Activated naive CD8-positive, alpha-beta T cell treated with anti-CD3 and anti-CD28 coated beads, Interleukin-2, amount 10 ng/mL, durations not matched to agents 7 days and 5 days (primary cell): ENCODE data around the gene C16orf87. TPM values are rescaled to one million over a fixed set of nuclear protein-coding genes. Genes with fewer than 3 reads are reported as not detected.

Experiments
- ATAC-seq: fragments of 150-1000 bp; cut with Tn5 transposase; one replicate; pipeline ENCODE4 v1.10.0; 2021; ENCODE audit warnings: low read depth, moderate library complexity
- POLR2A ChIA-PET: fragments of 350-600 bp; sonication (Branson Sonifier 250); formaldehyde crosslinking; loops from one replicate; lab custom pipeline; 2021; ENCODE audit warnings: antibody characterized with exemption; lab: Charles Lee
- DNase-seq: peaks from one replicate; pipeline ENCODE4 v3.0.0; 2021
- H3K27ac Mint-ChIP-seq: one replicate; pipeline ENCODE4 v1.8.0; 2022; ENCODE audit warnings: mild to moderate bottlenecking, mixed read lengths
- H3K27me3 Mint-ChIP-seq: one replicate; pipeline ENCODE4 v1.8.0; 2022; ENCODE audit warnings: mild to moderate bottlenecking, moderate library complexity, mixed read lengths
- H3K36me3 Mint-ChIP-seq: one replicate; pipeline ENCODE4 v1.8.0; 2021; ENCODE audit warnings: mild to moderate bottlenecking, mixed read lengths
- H3K4me1 Mint-ChIP-seq: one replicate; pipeline ENCODE4 v1.8.0; 2021; ENCODE audit warnings: mixed read lengths
- H3K4me3 Mint-ChIP-seq: one replicate; pipeline ENCODE4 v1.8.0; 2022; ENCODE audit warnings: mild to moderate bottlenecking, moderate library complexity, mixed read lengths
- H3K9me3 Mint-ChIP-seq: one replicate; pipeline ENCODE4 v1.8.0; 2021; ENCODE audit warnings: mixed read lengths
- total RNA-seq, 2 experiments: library from RNA; stranded (reverse); gene quantifications; one replicate each; pipeline ENCODE4 v1.2.3, GENCODE V29; 2021

The C16orf87 gene
- total RNA-seq, 2 experiments from 2014 or later: 8.8 to 9.5 TPM

DNA sequence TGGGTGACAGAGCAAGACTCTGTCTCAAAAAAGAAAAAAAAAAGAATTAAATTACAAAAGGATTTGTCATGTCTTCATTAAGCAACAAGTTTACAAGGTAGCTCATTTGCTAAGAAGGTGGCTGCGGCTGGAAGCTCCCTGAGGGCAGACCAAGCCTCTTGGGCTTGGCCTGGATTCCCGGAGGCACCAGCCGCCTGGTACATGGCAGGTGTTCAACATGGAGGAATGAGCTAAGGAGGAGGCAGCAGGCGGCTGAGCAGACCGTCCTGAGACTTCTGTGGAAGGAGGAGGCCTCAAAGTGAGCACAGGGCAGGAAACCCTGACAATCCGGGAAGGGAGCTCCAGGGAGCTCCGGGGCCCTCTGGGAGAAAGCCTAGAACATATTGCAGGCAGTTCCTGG, 79.6 kb downstream of the C16orf87 start:
- no peak for ATAC-seq
- Mint-ChIP-seq H3K27ac (no peak overlapping the region), H3K4me1 (no peaks in the 10 kb centered on the region), H3K27me3 (peaks cover 2% of the 10 kb centered on the region), H3K9me3 (no peaks in the 10 kb centered on the region), H3K4me3 (no peak overlapping the region), H3K36me3 (no peaks in the 10 kb centered on the region)
- no peak for DNase-seq
- POLR2A ChIA-PET: no interaction called here

DNA sequence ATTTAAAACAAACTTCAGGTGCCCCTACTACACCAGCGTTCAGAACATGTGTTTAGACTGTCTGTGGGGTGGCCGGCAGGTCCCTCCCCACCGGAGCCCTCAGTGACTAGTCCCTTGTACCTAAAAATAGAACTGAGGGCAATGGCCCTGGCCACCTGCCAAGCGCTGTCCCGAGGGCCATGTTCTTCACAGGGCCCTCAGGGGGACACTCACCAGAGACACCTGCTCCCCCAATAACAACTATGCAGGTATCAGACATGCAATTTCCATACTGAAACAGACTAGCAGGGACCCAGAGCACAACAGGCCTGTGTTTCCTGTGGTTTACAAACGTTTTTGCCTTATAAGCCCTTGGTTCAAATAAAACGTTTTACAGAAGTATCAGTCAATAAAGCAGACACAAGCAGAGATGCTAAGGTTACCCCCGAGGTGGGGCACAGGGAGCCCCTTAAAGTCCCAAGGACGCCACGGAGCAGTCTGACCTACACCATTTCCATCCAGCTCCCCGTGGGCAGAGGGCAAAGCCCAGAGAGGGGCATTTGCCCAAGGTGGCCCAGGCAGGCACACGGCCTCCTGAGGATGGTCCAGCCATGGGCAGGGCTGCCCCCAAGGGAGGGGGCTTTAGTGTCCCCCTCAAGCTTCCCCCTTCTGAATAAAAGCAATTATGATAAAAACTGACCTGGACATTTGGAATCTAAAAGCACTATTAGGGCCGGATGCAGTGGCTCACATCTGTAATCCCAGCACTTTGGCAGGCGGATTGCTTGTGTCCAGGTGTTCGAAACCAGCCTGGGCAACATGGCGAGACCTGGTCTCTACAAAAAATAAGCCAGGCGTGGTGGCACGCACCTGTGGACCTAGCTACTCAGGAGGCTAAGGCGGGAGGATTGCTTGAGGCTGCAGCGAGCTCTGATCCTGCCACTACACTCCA, 81.9 kb downstream of the C16orf87 start:
- Mint-ChIP-seq H3K9me3 (no peaks in the 10 kb centered on the region), H3K4me1 (no peaks in the 10 kb centered on the region), H3K27me3 (peaks cover 6% of the 10 kb centered on the region), H3K4me3 (no peak overlapping the region), H3K27ac (no peak overlapping the region), H3K36me3 (no peaks in the 10 kb centered on the region)
- POLR2A ChIA-PET: no interaction called here
- ATAC-seq (no peak), DNase-seq (no peak)

DNA sequence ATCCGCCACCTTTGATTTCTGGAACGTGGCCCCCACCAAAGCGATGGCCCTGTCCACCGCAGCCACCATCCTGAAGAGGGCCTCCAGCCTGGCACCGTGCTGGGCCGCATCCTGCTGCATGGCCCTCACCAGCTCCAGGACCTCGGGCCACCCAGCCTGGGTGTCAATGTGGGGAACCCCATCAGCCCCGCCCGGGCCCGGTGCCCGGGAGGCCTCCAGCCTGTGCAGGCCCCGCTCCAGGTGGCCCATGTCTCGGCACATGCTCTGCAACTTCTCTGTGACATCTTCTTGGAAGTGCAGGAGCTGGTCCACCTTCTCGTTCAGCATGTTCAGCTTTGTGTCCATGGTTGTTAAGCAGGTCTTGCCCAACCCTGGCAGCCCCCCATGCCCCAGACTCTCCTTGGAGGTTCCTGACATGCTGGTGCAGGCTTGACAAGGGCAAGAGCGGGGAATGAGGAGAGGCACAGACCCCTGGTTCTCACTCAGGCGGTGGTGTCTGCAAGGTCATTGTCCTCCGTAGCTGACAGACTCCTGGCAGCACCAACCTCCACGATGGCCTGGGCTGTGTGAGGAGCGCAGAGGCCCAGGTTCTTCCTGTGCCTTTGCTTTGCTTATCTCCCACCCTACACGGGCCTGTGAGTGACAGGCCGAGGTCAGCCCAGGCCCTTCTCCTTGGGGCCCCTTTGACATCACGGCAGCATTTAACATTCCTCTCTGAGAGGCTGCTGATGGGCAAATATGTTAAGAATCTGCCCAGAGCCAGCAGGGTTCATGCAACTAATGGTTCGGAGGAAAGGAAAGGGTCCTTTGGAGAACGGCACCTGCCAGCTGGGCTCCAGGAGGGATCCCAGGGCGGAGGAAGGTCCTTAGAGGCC, 83.0 kb downstream of the C16orf87 start, which contains the start of gene MYLK3:
TSS of gene MYLK3 (minus strand) at position 568 of the 875 bp plus-strand sequence. CDS start at position 417, 151 bp downstream.
- Mint-ChIP-seq H3K9me3 (no peaks in the 10 kb centered on the region), H3K36me3 (no peaks in the 10 kb centered on the region), H3K4me1 (peaks cover 5% of the 10 kb centered on the region), H3K4me3 (no peak within 1 kb of the TSS), H3K27ac (no peak within 1 kb of the TSS), H3K27me3 (peaks cover 4% of the 10 kb centered on the region)
- POLR2A ChIA-PET: no interaction called here
- ATAC-seq: no peak
- no peak for DNase-seq

DNA sequence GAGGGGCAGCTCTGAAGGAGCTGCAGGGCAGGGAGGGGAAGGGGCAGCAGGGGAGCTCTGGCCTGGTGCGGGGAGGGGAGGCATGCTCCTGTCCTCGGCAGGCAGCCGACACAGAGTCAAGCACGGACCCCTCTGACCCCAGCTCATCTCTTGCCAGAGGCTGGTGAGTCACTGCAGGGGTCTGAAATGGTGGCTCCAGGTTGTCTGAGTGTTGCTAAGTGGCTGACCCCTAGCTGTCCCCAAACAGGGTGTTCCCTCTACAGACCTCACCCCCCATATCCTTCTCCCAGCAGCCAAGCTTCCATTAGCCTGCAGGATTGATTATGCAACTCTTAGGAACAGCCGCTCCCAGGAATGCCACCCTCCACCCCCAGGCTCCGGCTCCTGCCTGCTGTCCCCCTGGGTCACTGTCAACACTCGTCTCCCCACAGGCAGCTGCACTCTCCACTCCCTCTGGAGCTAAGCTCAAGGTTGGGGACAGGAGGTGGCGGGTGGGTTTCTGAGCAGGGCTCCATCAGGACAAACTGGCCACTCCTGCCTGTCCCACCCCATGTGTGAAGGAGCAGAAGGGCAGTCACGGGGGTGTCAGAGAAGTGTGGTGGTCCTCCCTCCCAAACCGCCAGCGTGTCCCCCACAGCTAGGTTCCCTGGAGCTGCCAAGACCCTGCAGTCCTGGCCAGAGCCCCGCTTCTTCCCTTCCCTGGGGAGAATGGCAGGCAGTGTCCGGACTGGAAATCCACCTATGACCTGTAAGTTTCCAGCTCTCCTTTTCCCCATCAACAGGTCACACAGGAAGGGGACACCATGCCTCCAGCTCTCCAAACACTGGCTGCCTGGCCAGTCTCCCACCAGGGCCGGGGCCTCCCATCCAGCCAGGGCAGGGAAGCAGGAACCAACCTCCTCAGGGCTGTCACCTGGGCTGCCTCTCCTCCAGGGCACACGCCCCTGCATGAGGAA, 83.9 kb downstream of the C16orf87 start:
- POLR2A ChIA-PET: no interaction called here
- no peaks in the 10 kb centered on the region for H3K9me3 Mint-ChIP-seq
- H3K4me1 Mint-ChIP-seq: peaks cover 5% of the 10 kb centered on the region
- DNase-seq (no peak), ATAC-seq (no peak)
- H3K27ac Mint-ChIP-seq: no peak overlapping the region
- H3K27me3 Mint-ChIP-seq: peaks cover 4% of the 10 kb centered on the region
- H3K4me3 Mint-ChIP-seq: no peak overlapping the region
- no peaks in the 10 kb centered on the region for H3K36me3 Mint-ChIP-seq

Other genes starting within 250 kb of the C16orf87 start
- gene SHCBP1, start 209.8 kb downstream of the C16orf87 start, total RNA-seq: 10 to 100 TPM; 29.2 to 33.0 TPM
- gene VPS35, start 142.0 kb downstream of the C16orf87 start, total RNA-seq: 10 to 100 TPM; 74.7 to 75.7 TPM
- gene ORC6, start 141.5 kb downstream of the C16orf87 start, total RNA-seq: 10 to 100 TPM; 28.3 to 32.6 TPM
- gene MYLK3, start 82.8 kb downstream of the C16orf87 start, total RNA-seq: under 1 TPM in 1 of 2 experiments, not detected in 1; 0.61 TPM
- 1 to 10 TPM; 4.8 to 6.3 TPM for gene GPT2, start 53.2 kb upstream of the C16orf87 start, total RNA-seq
- 10 to 100 TPM; 60.0 to 62.3 TPM for gene DNAJA2, start 142.5 kb upstream of the C16orf87 start, total RNA-seq